CD4-positive, alpha-beta T cell treated with Interleukin-12 subunit alpha and Interleukin-12 subunit beta, for 1 hour (primary cell): ENCODE data around the gene ESR1.
"Not testable (repeated sequence)": the region's sequence is repeated elsewhere in the genome, so short reads cannot be mapped to it uniquely, and the experiment has no call there.

Experiments
- DNase-seq: peaks from one replicate; pipeline ENCODE4 v3.0.0-alpha.2; 2020

The ESR1 gene

DNA sequence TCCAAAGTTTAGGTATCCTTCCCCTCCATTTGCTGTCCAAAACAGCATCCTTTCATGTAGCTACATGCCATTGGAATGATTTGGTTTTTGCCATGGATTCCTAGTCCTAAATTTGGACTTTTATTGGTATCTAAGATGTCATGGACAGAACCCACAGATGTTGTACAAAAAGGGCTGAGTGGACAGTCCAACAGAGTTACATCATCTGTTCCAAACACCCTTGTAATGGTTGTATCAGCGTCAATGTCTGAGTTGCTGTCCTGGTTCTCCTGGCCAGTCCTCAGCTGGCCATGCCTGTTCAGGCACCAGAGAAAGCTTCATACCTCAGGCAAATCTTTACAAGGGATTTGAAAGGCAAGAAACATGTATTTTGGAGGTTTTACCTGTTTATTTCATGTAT is 191.3 kb downstream of the ESR1 start:
- DNase-seq, result no peak

DNA sequence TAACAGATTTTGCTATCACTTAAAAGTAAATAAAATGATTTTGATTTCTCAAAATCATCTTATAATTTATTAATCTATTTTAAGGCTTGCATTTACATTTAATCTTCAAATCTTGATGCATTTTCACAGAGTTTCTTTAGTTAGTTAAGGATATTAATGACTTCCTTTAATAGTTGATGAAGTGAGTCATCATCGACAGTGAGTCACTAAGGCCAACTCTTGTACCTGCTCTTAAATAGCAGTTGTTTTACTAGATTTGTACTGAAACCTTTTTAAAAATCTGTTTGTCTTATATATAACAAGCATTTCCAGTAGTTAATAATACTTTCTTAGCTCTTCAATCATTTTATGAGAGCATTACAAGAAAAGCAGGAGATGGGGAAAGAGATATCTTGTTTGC is 191.7 kb downstream of the ESR1 start:
- no peak for DNase-seq

DNA sequence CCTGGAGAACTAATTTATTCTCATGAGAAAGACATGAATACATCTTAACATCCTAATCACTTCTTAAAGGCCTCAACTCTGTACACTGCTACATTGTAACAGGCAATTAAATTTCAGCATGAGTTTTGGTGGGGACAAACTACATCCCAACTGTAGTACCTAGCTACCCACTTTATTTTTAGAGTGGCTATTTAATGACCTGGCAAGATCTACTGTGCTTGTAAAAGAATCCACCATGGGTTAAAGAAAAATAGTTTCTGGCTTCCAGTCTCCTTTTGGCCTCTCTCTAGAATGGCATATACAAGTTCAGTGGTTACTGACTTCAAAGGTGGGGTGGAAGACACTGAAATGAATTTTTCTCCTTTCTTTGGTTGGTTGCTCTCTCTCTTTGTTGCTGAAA is 193.9 kb downstream of the ESR1 start:
- DNase-seq, result no peak

DNA sequence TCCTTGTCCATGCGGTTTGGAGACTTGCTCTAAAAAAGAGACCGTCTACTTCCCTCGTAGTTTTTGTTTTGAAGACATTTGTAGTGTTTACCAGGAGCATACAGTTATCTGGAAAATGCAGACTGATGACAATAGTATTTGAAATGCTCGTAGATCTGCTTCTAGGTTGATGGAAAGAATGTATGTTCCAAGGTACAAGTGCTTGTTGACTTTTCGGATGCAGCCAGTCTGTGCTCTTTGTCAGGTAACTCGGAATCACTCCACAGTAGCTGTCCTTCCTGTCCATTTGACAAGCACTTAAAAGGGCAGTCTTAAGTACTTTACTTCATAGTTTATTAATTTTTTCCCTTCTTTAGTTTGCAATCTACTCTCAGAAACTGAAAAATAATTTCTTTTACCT is 194.8 kb downstream of the ESR1 start:
- no peak for DNase-seq

DNA sequence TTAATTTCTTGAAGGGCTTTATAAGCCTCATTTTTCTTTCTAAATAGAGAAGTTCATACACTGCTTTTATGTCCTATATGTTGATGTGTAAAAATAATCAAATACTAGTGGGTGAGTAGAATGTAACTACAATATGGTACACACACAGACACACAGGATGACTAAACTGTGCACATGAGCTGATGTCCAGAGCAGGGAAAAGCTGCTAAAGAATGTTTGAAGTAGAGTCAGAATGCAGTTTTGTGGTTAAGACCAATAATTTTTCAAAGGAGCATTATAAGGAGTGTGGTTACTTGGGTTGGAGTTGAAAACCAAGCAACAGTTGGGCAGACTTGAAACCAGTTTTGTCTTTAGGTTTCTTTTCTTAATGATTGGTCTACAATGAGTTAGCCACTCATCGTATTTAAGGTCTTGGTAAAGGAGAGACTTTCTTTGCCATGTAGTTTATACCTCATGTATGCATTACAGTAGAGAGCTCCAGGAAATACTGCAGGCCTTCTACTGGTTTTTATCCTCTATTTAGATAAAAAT is 196.6 kb downstream of the ESR1 start:
- no peak for DNase-seq

DNA sequence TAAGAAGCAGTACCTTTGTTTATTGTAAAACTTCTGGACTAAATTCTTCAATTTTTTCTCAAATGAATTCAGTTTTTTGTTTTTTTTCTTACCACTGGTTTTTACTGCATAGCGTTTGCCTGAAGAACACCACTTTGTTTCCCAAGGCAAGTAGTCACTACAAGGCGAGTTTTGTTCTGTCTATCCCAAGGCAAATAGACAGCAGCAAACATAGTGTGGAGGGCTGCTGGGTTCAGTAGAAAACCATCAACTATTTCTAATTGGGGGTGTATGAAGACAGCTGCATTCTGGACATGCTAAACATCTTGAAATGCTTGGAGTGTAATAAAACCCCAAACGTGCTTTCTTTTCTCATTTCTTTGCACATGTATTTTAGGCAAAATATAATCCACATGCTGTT is 197.4 kb downstream of the ESR1 start:
- DNase-seq, result no peak

DNA sequence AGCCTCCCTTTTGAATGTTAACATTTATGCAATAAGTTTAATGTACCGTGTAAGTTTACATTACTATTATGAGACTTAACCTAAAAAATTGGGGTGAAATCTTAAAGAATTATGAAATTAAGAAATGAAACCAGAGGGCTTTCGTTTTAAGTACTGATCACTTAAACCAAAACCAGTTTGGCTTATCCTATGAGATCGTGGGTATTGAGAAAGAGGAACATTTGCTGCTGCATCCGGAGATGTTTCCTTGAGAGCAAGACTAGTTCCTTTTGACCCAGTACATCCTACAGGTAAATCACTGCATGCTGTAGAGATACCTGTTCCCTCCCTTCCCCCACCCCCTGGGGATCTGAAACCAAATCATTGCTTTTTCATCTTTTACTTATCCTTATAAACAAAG is 201.3 kb downstream of the ESR1 start:
- no peak for DNase-seq

DNA sequence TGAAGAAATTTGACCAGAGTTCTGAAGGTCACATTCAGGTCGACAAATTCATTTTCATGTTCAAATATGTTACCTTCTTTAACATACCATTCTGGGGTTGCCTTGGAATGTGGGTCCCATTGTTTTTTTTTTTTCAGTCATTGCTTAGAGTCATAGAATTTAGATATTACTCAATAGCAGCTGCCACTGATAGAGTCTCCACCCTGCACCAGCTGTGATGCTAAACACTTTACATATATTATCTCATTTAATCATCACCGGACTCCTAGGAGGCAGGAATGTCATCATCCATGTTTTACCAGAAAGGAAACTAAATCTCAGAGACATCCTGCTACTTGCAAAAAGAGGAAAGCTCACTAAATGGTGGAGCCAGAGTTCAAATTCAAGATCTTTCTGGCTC is 204.7 kb downstream of the ESR1 start:
- no peak for DNase-seq

DNA sequence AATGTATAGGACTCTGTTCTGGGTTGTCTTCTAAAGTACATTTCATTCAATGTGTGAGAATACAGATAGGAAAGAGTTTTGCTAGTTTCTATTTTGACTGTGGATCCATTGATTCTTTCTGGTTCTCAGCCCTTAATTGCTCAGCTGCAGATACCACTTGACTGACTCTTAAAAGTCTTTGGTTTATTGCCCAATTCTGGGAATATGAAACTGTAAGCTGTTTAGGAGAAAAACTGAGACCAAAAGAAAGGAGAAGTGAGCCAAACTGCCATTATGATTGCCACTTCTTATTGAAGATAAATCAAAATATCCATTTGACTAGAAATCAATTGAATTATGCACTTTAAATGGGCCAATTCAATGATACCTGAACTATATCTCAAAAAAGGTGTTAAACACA is 211.4 kb downstream of the ESR1 start:
- no peak for DNase-seq

DNA sequence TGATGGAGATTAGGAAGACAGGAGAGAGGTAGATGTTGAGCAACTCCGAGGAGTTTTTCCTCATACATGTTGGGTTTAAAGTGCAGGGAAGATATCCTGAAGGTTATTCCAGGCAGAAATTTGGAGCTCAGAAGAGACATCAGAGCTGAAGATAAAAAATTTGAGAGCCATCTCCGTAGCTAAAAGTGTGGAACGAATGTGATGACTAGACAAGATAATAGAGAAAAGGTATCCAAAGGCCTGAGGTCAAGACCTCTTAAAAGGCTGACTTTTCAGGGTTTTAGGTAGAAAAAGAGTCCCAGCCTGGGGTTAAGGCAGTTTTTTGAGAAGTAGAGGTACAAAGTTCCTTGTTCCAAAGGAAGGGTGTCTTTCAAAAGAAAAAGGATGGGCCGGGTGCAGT is 214.8 kb downstream of the ESR1 start:
- no peak for DNase-seq

DNA sequence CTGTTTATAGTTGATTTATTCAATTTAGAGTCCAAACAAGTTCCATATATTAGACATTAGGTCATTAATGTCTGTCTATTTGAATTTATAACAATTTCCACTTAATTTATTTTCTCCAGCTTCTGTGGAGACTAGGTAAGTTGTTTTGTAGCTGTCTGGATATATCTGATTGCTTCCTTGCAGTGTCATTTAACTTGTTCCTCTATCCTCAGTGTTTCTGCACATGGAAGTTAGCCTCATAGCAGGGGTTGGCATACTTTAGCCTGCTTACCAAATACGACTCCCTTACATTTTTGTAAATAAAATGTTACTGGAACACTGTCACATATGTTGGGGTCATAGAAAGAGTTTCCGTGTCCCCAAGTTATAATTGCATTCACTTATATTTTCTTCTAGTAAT is 216.1 kb downstream of the ESR1 start:
- DNase-seq, result no peak

DNA sequence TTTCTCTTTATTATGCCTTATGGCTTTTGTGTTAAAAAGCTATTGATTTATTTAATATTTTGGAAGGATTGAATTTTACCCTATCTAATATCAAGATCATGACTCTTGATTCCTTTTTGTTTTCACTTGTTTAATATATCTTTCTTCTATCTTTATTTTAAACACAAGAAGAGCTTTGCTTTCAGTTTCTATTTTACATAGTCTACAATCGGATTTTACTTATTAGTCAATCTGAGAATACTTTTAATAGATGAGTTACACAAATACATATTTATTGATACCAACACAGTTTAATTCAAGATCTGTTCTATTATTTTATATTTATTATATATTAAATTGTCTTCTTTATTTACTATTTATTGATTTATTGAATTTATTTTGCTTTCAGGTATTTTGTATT is 218.8 kb downstream of the ESR1 start:
- no peak for DNase-seq

DNA sequence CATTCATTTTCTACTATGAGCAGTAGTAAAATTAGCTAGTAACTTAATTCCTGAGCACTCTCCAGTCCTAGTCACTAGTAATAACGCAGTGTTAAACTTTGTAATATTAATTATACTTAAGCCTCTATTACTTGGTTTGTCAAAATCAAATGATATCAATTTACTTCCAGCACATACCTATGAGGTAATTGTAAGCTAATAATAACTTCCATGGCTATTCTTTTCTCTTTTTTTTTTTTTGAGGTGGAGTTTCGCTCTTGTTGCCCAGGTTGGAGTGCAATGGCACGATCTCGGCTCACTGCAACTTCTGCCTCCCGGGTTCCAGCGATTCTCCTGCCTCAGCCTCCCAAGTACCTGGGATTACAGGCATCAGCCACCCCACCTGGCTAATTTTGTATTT is 219.3 kb downstream of the ESR1 start:
- DNase-seq, result not testable (repeated sequence)

DNA sequence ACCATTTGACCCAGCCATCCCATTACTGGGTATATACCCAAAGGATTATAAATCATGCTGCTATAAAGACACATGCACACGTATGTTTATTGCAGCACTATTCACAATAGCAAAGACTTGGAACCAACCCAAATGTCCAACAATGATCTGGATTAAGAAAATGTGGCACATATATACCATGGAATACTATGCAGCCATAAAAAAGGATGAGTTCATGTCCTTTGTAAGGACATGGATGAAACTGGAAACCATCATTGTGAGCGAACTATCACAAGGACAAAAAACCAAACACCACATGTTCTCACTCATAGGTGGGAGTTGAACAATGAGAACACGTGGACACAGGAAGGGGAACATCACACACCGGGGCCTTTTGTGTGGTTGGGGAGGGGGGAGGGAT is 226.3 kb downstream of the ESR1 start:
- not testable (repeated sequence) for DNase-seq

DNA sequence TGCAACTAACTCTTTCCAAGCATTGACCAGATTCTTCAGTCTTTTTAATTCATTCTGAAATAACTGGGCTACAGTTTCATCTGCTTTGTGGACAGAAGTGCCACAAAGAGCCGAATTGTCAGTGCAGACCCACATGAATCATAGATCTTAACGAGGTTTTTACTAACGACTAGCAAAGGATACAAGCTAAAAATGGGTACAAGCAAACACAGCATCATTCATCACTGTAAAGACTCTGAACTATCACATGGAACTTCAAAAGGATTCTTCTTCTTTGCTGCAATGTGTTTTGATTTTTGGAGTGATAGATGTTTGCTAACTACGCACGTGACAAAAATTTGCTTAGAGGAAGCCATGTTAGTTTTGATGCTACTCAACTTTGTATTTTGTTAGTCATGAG is 227.1 kb downstream of the ESR1 start:
- DNase-seq, result no peak

DNA sequence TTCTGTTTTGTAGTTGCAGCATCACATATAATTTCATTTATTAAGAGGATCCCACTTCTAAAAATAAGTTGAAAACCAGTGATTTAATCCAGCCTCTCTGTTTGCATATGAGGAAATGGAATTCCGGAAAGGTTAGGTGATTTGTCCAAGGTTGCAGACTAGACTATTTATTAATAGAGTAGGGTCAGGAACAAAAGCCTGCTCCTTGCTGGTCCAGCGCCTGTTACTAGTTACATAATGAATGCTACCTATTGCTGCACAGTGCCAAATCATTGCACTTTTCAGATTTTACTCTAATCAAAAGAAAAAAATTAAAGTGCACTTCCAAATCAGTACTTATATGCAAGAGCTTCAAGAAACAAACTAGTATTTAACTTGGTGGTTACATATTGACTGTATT is 238.6 kb downstream of the ESR1 start:
- DNase-seq, result no peak

DNA sequence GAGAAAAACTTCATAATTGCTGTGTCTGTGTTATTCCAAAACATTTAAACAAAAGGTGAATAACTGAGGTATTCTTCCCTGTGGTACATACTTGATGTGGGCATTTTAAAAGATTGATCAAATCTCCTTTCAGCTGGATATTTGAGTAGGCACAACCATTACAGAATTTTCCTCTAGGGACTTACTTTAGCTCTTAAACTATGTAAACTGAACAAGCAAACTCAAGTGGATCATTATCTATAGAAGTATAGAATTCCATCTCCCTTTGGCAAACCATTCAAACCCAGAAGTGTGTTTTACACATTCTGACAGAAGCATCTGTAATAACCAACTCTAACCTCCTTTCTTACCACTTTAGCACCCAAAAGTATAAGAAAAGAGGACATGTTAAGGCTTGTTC is 241.4 kb downstream of the ESR1 start:
- no peak for DNase-seq

DNA sequence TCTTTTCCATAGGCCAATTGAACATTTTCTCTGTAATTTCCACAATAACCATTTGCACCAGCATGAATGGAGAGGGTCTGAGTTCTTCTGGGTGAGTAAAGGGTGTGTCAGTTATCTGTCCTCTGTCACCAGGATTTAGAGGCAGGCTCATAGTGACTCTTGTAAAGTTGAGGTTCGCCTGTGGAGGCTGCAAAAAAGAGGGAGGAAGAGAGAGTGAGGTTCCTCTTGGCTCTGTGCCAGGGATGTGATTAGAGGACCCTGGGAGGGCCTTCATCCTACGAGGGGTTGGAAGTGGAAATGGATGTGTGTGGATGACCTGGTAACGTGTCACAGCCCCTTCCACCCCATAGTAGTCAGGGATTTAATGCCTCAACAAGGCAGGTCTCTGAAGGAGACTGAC is 242.0 kb downstream of the ESR1 start:
- no peak for DNase-seq

DNA sequence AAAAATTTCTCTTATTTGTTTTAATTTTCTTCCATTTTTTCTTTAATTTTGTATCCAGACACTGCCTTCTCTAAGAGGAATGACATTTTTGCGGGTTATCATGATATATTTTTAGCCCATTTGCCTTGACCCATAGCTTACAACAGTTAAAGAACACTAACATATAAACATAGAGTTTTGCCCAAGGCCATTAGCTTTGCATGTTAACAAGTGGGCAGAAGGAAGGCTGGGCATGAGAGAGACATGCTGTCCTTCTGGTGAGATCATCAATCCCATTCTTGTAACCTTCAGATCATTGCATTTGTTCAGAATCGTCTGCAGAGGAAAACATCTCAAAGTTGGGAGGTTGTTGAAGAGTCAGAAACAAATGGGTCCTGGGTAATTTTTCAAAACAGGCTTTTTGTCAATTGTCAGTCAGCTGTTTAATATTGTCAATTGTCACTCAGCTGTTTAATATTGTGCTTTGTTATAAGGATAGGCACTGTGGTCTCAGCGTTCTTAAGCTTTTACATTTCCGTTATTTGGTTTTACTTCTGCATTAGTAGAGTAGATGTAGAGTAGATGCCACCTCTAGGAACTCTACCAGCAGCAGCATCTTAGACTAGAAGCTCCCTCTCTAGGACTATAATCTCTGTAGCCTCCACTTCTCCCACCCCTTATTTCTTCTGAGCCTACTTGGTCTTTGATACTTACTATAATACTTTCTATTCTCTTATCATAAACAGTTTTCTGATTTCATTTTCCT is 243.1 kb downstream of the ESR1 start:
- DNase-seq, result no peak

DNA sequence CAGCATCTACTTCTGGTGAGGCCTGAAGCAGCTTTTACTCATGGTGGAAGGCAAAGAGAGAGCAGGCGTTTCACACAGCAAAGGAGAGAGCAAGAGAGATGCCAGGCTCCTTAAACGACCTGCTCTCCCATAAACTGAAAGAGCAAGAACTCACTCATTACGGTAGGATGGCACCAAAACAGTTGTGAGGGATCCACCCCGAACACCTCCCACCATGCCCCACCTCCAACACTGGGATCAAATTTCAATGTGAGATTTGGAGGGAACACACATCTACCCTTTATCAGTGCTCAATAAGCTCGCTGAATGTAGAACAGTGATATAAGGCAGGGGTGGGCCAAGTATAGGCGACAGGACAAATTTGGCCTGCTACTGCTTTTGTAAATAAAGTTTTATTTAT is 244.6 kb downstream of the ESR1 start:
- DNase-seq, result no peak

DNA sequence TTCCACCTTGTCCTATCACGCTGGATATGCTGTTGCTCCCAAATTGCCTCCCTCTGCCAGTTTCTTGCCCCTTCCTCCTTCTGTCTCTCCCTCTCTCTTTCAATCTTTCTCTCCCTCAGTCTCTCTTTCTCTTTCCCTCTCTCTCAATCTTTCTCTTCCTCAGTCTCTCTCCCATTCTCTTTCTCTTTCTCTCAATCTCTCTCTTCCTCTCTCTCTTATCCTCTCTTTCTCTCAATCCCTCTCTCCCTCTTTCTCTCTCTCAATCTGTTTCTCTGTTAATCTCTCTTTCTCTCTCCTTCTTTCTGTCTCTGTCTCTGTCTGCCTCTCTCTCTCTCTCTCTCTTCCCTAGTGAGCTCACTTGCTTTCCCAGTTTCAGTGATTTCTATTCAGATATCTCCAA is 245.8 kb downstream of the ESR1 start:
- no peak for DNase-seq

DNA sequence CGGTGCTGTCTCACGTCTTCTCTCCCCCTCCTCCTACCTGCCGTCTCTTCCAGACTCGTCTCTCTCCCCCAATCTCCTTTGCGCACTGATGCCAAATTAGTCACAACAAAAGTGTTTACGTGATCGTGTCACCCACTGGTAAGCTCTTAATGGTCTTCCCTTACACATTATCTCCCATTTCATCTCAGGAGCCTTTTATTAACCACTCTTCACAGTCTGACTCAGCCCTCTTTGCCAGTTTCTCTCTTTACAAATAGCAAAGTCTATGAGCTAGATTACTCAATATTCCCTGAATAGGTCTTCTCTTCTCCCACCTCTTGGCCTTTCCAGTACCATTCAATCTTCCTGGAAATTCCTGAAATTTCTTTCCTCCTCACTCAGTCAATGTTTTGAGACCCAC is 247.0 kb downstream of the ESR1 start:
- no peak for DNase-seq

DNA sequence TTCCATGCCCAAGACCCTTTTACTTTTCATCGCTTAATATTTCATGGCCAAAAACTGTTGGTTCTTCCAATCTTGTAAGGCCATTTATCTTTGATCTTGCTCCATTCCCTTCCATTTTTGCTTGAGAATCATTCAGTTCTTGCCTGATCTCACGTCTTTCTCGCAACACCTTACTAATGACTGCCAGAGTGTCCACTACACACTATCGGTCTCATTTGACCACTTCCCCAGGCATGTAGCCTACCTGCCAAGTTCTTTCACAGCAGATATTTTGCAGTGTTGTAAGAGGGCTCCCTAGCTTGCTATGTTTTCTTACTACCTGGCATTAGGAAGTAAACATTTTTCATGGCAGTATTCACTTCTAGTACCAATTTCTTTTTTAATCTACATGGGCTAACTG is 248.0 kb downstream of the ESR1 start:
- DNase-seq, result no peak

DNA sequence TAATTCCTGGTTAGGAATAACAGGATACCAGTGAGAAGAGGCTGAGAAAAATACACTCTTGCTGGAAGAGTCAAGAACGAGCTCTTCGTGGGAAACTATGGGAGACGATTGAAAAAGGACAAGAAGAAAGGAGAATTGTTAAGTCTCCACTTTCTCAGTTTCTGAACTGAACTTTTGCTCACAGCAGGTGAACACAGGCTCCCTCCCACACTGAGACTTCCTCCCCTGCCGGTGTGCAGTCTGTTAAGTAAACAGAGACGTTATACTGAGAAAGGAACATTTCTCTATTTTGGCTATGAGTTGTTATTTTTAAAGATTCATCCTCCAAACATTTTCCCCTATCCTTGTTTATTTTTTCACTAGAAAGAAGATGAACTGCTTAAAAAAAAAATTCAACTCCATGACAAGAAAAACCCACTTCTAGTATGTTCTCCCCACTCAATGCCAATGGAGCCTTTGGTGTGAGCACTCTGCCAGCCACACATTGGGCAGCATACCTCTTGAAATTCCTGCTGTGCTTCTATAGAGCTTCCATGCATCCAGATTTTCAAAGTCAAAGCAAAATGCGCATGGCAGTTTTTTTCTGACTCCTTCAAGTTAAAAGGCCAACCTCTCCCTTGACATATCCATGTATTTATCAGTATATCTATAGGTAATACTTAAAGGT is 250.5 kb downstream of the ESR1 start:
- no peak for DNase-seq

DNA sequence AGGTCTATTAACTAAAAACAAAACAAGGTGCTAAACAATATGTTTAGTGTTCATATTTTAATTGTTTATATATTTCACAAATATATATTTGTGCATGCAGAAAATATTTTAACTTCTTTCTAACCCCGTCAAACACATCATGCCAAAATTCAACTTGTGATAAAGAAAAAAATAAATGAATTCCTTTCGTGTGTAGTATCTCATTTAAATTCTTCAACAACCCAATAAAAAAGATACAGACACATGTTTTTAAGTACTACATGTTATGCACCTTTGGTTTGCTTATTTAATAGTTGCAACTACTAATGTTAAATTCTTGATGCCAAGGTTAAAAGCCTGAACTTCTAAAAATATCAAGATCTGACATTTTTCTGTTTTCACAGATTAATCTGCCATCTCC is 252.4 kb downstream of the ESR1 start:
- DNase-seq, result no peak
